Measurements from ENCODE around the gene IVNS1ABP. TPM values are rescaled to one million over a fixed set of nuclear protein-coding genes. Genes with fewer than 3 reads are reported as not detected.
A peak's percentile ranks its signal among the peaks of the same experiment; 100 is the strongest.
"Not testable (repeated sequence)": the region's sequence is repeated elsewhere in the genome, so short reads cannot be mapped to it uniquely, and the experiment has no call there.

IVNS1ABP gene
- total RNA-seq (2014; rRNA removed; shearing (Covaris generic)) = 208 and 240 TPM in 2 replicates

GRCh38 chr1:185317034-185317885 lies at the start of gene IVNS1ABP:
Gene IVNS1ABP (minus strand): TSS chr1:185317243. CDS start chr1:185309493, 7,750 bp downstream.
- Histone ChIP-seq H3K27me3 (ENCODE audit: control insufficient read depth, insufficient read depth, low read length) (no peaks in the 10 kb centered on the region), H3K4me3 (ENCODE audit: insufficient read depth, low read depth, low read length) (peak within 1 kb of the TSS; percentile 99), H3K36me3 (replicated peaks; ENCODE audit: control insufficient read depth, insufficient read depth, low read length) (no peaks in the 10 kb centered on the region)
- peak; percentile 96 for DNase-seq

GRCh38 chr1:185365951-185366350 lies 48.9 kb upstream of the IVNS1ABP start:
- no peak overlapping the region for H3K4me3 ChIP-seq (ENCODE audit: insufficient read depth, low read depth, low read length)
- no peaks in the 10 kb centered on the region for H3K27me3 ChIP-seq (ENCODE audit: control insufficient read depth, insufficient read depth, low read length)
- DNase-seq = no peak

GRCh38 chr1:185364528-185364927 lies 47.5 kb upstream of the IVNS1ABP start:
- not testable (repeated sequence) for DNase-seq; H3K27me3 ChIP-seq (ENCODE audit: control insufficient read depth, insufficient read depth, low read length); H3K36me3 ChIP-seq (replicated peaks; ENCODE audit: control insufficient read depth, insufficient read depth, low read length); H3K4me3 ChIP-seq (ENCODE audit: insufficient read depth, low read depth, low read length)

More at GRCh38 chr1:185365951-185366350, 48.9 kb upstream of the IVNS1ABP start:
- no peaks in the 10 kb centered on the region for H3K36me3 ChIP-seq (replicated peaks; ENCODE audit: control insufficient read depth, insufficient read depth, low read length)

- H3K27me3 ChIP-seq (ENCODE audit: control insufficient read depth, insufficient read depth, low read length) = no peaks in the 10 kb centered on the region
- no peak for DNase-seq
Measured at GRCh38 chr1:185363205-185363604, 46.2 kb upstream of the IVNS1ABP start.

GRCh38 chr1:185360714-185361113 lies 43.7 kb upstream of the IVNS1ABP start:
- Histone ChIP-seq H3K4me3 (ENCODE audit: insufficient read depth, low read depth, low read length) (no peak overlapping the region), H3K36me3 (replicated peaks; ENCODE audit: control insufficient read depth, insufficient read depth, low read length) (no peaks in the 10 kb centered on the region), H3K27me3 (ENCODE audit: control insufficient read depth, insufficient read depth, low read length) (no peaks in the 10 kb centered on the region)
- no peak for DNase-seq

More at GRCh38 chr1:185363205-185363604, 46.2 kb upstream of the IVNS1ABP start:
- no peaks in the 10 kb centered on the region for H3K36me3 ChIP-seq (replicated peaks; ENCODE audit: control insufficient read depth, insufficient read depth, low read length)
- H3K4me3 ChIP-seq (ENCODE audit: insufficient read depth, low read depth, low read length) = no peak overlapping the region

- no peak for DNase-seq
- H3K36me3 ChIP-seq (replicated peaks; ENCODE audit: control insufficient read depth, insufficient read depth, low read length) = no peaks in the 10 kb centered on the region
- H3K27me3 ChIP-seq (ENCODE audit: control insufficient read depth, insufficient read depth, low read length) = no peaks in the 10 kb centered on the region
- no peak overlapping the region for H3K4me3 ChIP-seq (ENCODE audit: insufficient read depth, low read depth, low read length)
Measured at GRCh38 chr1:185358957-185359356, 41.9 kb upstream of the IVNS1ABP start.

- no peaks in the 10 kb centered on the region for H3K27me3 ChIP-seq (ENCODE audit: control insufficient read depth, insufficient read depth, low read length)
- no peak for DNase-seq
- H3K4me3 ChIP-seq (ENCODE audit: insufficient read depth, low read depth, low read length) = no peak overlapping the region
- no peaks in the 10 kb centered on the region for H3K36me3 ChIP-seq (replicated peaks; ENCODE audit: control insufficient read depth, insufficient read depth, low read length)
Measured at GRCh38 chr1:185355947-185356346, 38.9 kb upstream of the IVNS1ABP start.

GRCh38 chr1:185353124-185353523 lies 36.1 kb upstream of the IVNS1ABP start:
- no peak for DNase-seq
- Histone ChIP-seq H3K27me3 (ENCODE audit: control insufficient read depth, insufficient read depth, low read length) (no peaks in the 10 kb centered on the region), H3K36me3 (replicated peaks; ENCODE audit: control insufficient read depth, insufficient read depth, low read length) (no peaks in the 10 kb centered on the region), H3K4me3 (ENCODE audit: insufficient read depth, low read depth, low read length) (no peak overlapping the region)

- no peaks in the 10 kb centered on the region for H3K27me3 ChIP-seq (ENCODE audit: control insufficient read depth, insufficient read depth, low read length)
- H3K4me3 ChIP-seq (ENCODE audit: insufficient read depth, low read depth, low read length) = no peak overlapping the region
- no peaks in the 10 kb centered on the region for H3K36me3 ChIP-seq (replicated peaks; ENCODE audit: control insufficient read depth, insufficient read depth, low read length)
- DNase-seq = no peak
Measured at GRCh38 chr1:185351734-185352466, 34.9 kb upstream of the IVNS1ABP start.

GRCh38 chr1:185350027-185350442 lies 33.0 kb upstream of the IVNS1ABP start:
- Histone ChIP-seq H3K27me3 (ENCODE audit: control insufficient read depth, insufficient read depth, low read length) (no peaks in the 10 kb centered on the region), H3K4me3 (ENCODE audit: insufficient read depth, low read depth, low read length) (no peak overlapping the region), H3K36me3 (replicated peaks; ENCODE audit: control insufficient read depth, insufficient read depth, low read length) (no peaks in the 10 kb centered on the region)
- DNase-seq = no peak

GRCh38 chr1:185349556-185349955 lies 32.5 kb upstream of the IVNS1ABP start:
- no peaks in the 10 kb centered on the region for H3K27me3 ChIP-seq (ENCODE audit: control insufficient read depth, insufficient read depth, low read length)
- DNase-seq = no peak
- no peaks in the 10 kb centered on the region for H3K36me3 ChIP-seq (replicated peaks; ENCODE audit: control insufficient read depth, insufficient read depth, low read length)
- no peak overlapping the region for H3K4me3 ChIP-seq (ENCODE audit: insufficient read depth, low read depth, low read length)

- Histone ChIP-seq H3K4me3 (ENCODE audit: insufficient read depth, low read depth, low read length) (no peak overlapping the region), H3K27me3 (ENCODE audit: control insufficient read depth, insufficient read depth, low read length) (no peaks in the 10 kb centered on the region), H3K36me3 (replicated peaks; ENCODE audit: control insufficient read depth, insufficient read depth, low read length) (no peaks in the 10 kb centered on the region)
- no peak for DNase-seq
Measured at GRCh38 chr1:185348985-185349384, 31.9 kb upstream of the IVNS1ABP start.

GRCh38 chr1:185348296-185348695 lies 31.3 kb upstream of the IVNS1ABP start:
- Histone ChIP-seq H3K36me3 (replicated peaks; ENCODE audit: control insufficient read depth, insufficient read depth, low read length) (no peaks in the 10 kb centered on the region), H3K4me3 (ENCODE audit: insufficient read depth, low read depth, low read length) (no peak overlapping the region), H3K27me3 (ENCODE audit: control insufficient read depth, insufficient read depth, low read length) (no peaks in the 10 kb centered on the region)
- no peak for DNase-seq

GRCh38 chr1:185345913-185346720 lies 29.1 kb upstream of the IVNS1ABP start:
- H3K36me3 ChIP-seq (replicated peaks; ENCODE audit: control insufficient read depth, insufficient read depth, low read length) = no peaks in the 10 kb centered on the region
- no peak overlapping the region for H3K4me3 ChIP-seq (ENCODE audit: insufficient read depth, low read depth, low read length)
- no peaks in the 10 kb centered on the region for H3K27me3 ChIP-seq (ENCODE audit: control insufficient read depth, insufficient read depth, low read length)
- no peak for DNase-seq

All from H7 (cell line).